ENCODE results near the gene PDAP1. TPM values are rescaled to one million over a fixed set of nuclear protein-coding genes. Genes with fewer than 3 reads are reported as not detected.

The PDAP1 gene
- total and polyA plus RNA-seq, 2 of the 13 experiments (the other 11 are each of a cell fraction or from before 2014, with no cell fraction given): 13.0 to 100 TPM

Other genes starting within 250 kb of the PDAP1 start
- gene KPNA7, start 200.5 kb downstream of the PDAP1 start, total RNA-seq (2016; rRNA removed; fragmentation: Illumina TruSeq; extraction: Trizol): 0.09 TPM in 1 of 2 replicates, not detected in the other
- 0.36 and 0.55 TPM in 2 replicates for gene KPNA7, start 200.5 kb downstream of the PDAP1 start, polyA plus RNA-seq (2011; rRNA removed)
- gene MYH16, start 135.8 kb downstream of the PDAP1 start, total RNA-seq (2016; rRNA removed; fragmentation: Illumina TruSeq; extraction: Trizol): 0.15 and 0.20 TPM in 2 replicates
- 0.05 and 0.25 TPM in 2 replicates for gene MYH16, start 135.8 kb downstream of the PDAP1 start, polyA plus RNA-seq (2011; rRNA removed)
- gene ARPC1A, start 82.7 kb downstream of the PDAP1 start, total RNA-seq (2016; rRNA removed; fragmentation: Illumina TruSeq; extraction: Trizol): 88.5 and 89.7 TPM in 2 replicates
- 44.3 and 46.8 TPM in 2 replicates for gene ARPC1A, start 82.7 kb downstream of the PDAP1 start, polyA plus RNA-seq (2011; rRNA removed)
- 89.1 and 92.2 TPM in 2 replicates for gene ARPC1B, start 33.9 kb downstream of the PDAP1 start, total RNA-seq (2016; rRNA removed; fragmentation: Illumina TruSeq; extraction: Trizol)
- gene ARPC1B, start 33.9 kb downstream of the PDAP1 start, polyA plus RNA-seq (2011; rRNA removed): 72.9 and 89.3 TPM in 2 replicates
- gene BUD31, start 372 bp upstream of the PDAP1 start, total RNA-seq (2016; rRNA removed; fragmentation: Illumina TruSeq; extraction: Trizol): 79.1 and 101 TPM in 2 replicates
- gene BUD31, start 372 bp upstream of the PDAP1 start, polyA plus RNA-seq (2011; rRNA removed): 29.8 and 35.1 TPM in 2 replicates
- 4.7 and 8.4 TPM in 2 replicates for gene PTCD1, start 30.2 kb upstream of the PDAP1 start, total RNA-seq (2016; rRNA removed; fragmentation: Illumina TruSeq; extraction: Trizol)
- 3.0 and 3.4 TPM in 2 replicates for gene PTCD1, start 30.2 kb upstream of the PDAP1 start, polyA plus RNA-seq (2011; rRNA removed)
- gene CPSF4, start 30.3 kb upstream of the PDAP1 start, total RNA-seq (2016; rRNA removed; fragmentation: Illumina TruSeq; extraction: Trizol): 44.4 and 49.6 TPM in 2 replicates
- 34.1 and 46.9 TPM in 2 replicates for gene CPSF4, start 30.3 kb upstream of the PDAP1 start, polyA plus RNA-seq (2011; rRNA removed)
- 763 and 795 TPM in 2 replicates for gene ATP5MF, start 57.6 kb upstream of the PDAP1 start, total RNA-seq (2016; rRNA removed; fragmentation: Illumina TruSeq; extraction: Trizol)
- gene ATP5MF, start 57.6 kb upstream of the PDAP1 start, polyA plus RNA-seq (2011; rRNA removed): 499 and 597 TPM in 2 replicates
- 15.3 and 19.8 TPM in 2 replicates for gene ZNF789, start 64.3 kb upstream of the PDAP1 start, total RNA-seq (2016; rRNA removed; fragmentation: Illumina TruSeq; extraction: Trizol)
- 23.6 and 25.1 TPM in 2 replicates for gene ZNF789, start 64.3 kb upstream of the PDAP1 start, polyA plus RNA-seq (2011; rRNA removed)
- 18.7 and 19.6 TPM in 2 replicates for gene ZNF394, start 91.7 kb upstream of the PDAP1 start, total RNA-seq (2016; rRNA removed; fragmentation: Illumina TruSeq; extraction: Trizol)
- gene ZNF394, start 91.7 kb upstream of the PDAP1 start, polyA plus RNA-seq (2011; rRNA removed): 7.8 and 8.6 TPM in 2 replicates
- gene ZKSCAN5, start 96.1 kb upstream of the PDAP1 start, total RNA-seq (2016; rRNA removed; fragmentation: Illumina TruSeq; extraction: Trizol): 11.7 and 14.4 TPM in 2 replicates
- gene ZKSCAN5, start 96.1 kb upstream of the PDAP1 start, polyA plus RNA-seq (2011; rRNA removed): 5.2 and 5.5 TPM in 2 replicates
- 6.3 and 10.4 TPM in 2 replicates for gene FAM200A, start 143.5 kb upstream of the PDAP1 start, total RNA-seq (2016; rRNA removed; fragmentation: Illumina TruSeq; extraction: Trizol)
- gene FAM200A, start 143.5 kb upstream of the PDAP1 start, polyA plus RNA-seq (2011; rRNA removed): 4.7 and 5.4 TPM in 2 replicates
- gene ZNF655, start 150.0 kb upstream of the PDAP1 start, total RNA-seq (2016; rRNA removed; fragmentation: Illumina TruSeq; extraction: Trizol): 53.4 and 54.8 TPM in 2 replicates
- 75.6 and 83.2 TPM in 2 replicates for gene ZNF655, start 150.0 kb upstream of the PDAP1 start, polyA plus RNA-seq (2011; rRNA removed)
- 0.60 and 0.95 TPM in 2 replicates for gene TMEM225B, start 189.7 kb upstream of the PDAP1 start, total RNA-seq (2016; rRNA removed; fragmentation: Illumina TruSeq; extraction: Trizol)
- 0.78 and 1.6 TPM in 2 replicates for gene TMEM225B, start 189.7 kb upstream of the PDAP1 start, polyA plus RNA-seq (2011; rRNA removed)
- 16.3 and 16.8 TPM in 2 replicates for gene ZSCAN25, start 208.3 kb upstream of the PDAP1 start, total RNA-seq (2016; rRNA removed; fragmentation: Illumina TruSeq; extraction: Trizol)
- 12.1 and 12.3 TPM in 2 replicates for gene ZSCAN25, start 208.3 kb upstream of the PDAP1 start, polyA plus RNA-seq (2011; rRNA removed)